IMR-90 (cell line): ENCODE results near the gene LRRN2.

Experiments used
- CEBPB ChIP-seq: IDR thresholded peaks from 2 replicates; pipeline ENCODE4 v1.6.1; 2012; ENCODE audit warnings: low read depth, low read length, improper control_type of control experiment
- CHD1 ChIP-seq: IDR thresholded peaks from 2 replicates; pipeline ENCODE4 v1.6.1; 2012; ENCODE audit warnings: low read depth, low read length, improper control_type of control experiment
- CTCF ChIP-seq: conservative IDR thresholded peaks from 2 replicates; pipeline ENCODE4 v1.5.1; 2012; ENCODE audit warnings: mild to moderate bottlenecking, low read depth, low read length, improper control_type of control experiment
- MAFK ChIP-seq: IDR thresholded peaks from 2 replicates; pipeline ENCODE4 v1.6.1; 2012; ENCODE audit warnings: low read depth, low read length, improper control_type of control experiment
- MAZ ChIP-seq: IDR thresholded peaks from 2 replicates; pipeline ENCODE4 v1.6.1; 2012; ENCODE audit warnings: low read depth, mild to moderate bottlenecking, low read length, improper control_type of control experiment, moderate library complexity, borderline replicate concordance
- MXI1 ChIP-seq: IDR thresholded peaks from 2 replicates; pipeline ENCODE4 v1.6.1; 2012; ENCODE audit warnings: low read depth, mild to moderate bottlenecking, low read length, moderate library complexity, borderline replicate concordance
- POLR2A ChIP-seq: IDR thresholded peaks from 2 replicates; pipeline ENCODE4 v1.6.1; 2012; ENCODE audit warnings: mild to moderate bottlenecking, low read depth, low read length
- RAD21 ChIP-seq: IDR thresholded peaks from 2 replicates; pipeline ENCODE4 v1.6.1; 2012; ENCODE audit warnings: low read length, improper control_type of control experiment
- USF2 ChIP-seq: fragments of 150-350 bp; IDR thresholded peaks from 2 replicates; pipeline ENCODE4 v1.6.1; 2017; ENCODE audit warnings: mild to moderate bottlenecking, antibody characterized with exemption, low read length, low read depth

GRCh38 chr1:204714194-204714860 lies 28.8 kb upstream of the LRRN2 start:
- TF ChIP-seq POLR2A: no peak
- no peak for TF ChIP-seq CTCF
- no peak for TF ChIP-seq CEBPB
- TF ChIP-seq RAD21: no peak
- TF ChIP-seq CHD1: no peak
- TF ChIP-seq MXI1: no peak
- no peak for TF ChIP-seq USF2
- TF ChIP-seq MAZ: no peak
- TF ChIP-seq MAFK: no peak
